CD4-positive, CD25-positive, alpha-beta regulatory T cell (primary cell): Measurements from ENCODE around the gene TMEM74B. TPM values are rescaled to one million over a fixed set of nuclear protein-coding genes. Genes with fewer than 3 reads are reported as not detected.

Experiments
- ATAC-seq, 2 donors: fragments of 150-1000 bp; cut with Tn5 transposase; one replicate each; pipeline ENCODE4 v1.10.0; 2021; ENCODE audit warnings: low read depth in 2 of 2, moderate number of reproducible peaks in 2 of 2, moderate library complexity in 1 of 2
- DNase-seq, 3 donors: peaks; one replicate each; pipeline versions ENCODE4 v3.0.0 to v3.0.0-alpha.2; 2012 to 2022; ENCODE audit warnings: mixed read lengths in 1 of 3
- H3K27ac ChIP-seq: one replicate; pipeline ENCODE4 v1.7.0; 2013; ENCODE audit warnings: mild to moderate bottlenecking, low read length; ENCODE audit not compliant: insufficient read depth, poor library complexity, severe bottlenecking
- H3K27me3 ChIP-seq: one replicate; pipeline ENCODE4 v1.7.0; 2013; ENCODE audit warnings: low read length; ENCODE audit not compliant: control insufficient read depth, insufficient read depth
- H3K36me3 ChIP-seq: one replicate; pipeline ENCODE4 v1.7.0; 2013; ENCODE audit warnings: mild to moderate bottlenecking, low read length, moderate library complexity; ENCODE audit not compliant: control insufficient read depth, insufficient read depth
- H3K4me1 ChIP-seq: 2 replicates; pipeline ENCODE4 v1.7.0; 2013; ENCODE audit warnings: mild to moderate bottlenecking, low read length; ENCODE audit not compliant: insufficient read depth, control insufficient read depth, poor library complexity, severe bottlenecking
- H3K4me3 ChIP-seq: one replicate; pipeline ENCODE4 v1.7.0; 2013; ENCODE audit warnings: low read depth, mild to moderate bottlenecking, low read length, moderate library complexity
- H3K9me3 ChIP-seq, 2 experiments: 1 replicate in 1 of 2; 2 replicates in 1 of 2; pipeline ENCODE4 v1.7.0; 2013; ENCODE audit warnings: low read length in 2 of 2, mild to moderate bottlenecking in 1 of 2, moderate library complexity in 1 of 2; ENCODE audit not compliant: control insufficient read depth in 2 of 2
- H3K27ac Mint-ChIP-seq, 3 donors: one replicate each; pipeline ENCODE4 v1.8.0; 2020 to 2022; ENCODE audit warnings: mild to moderate bottlenecking in 3 of 3, mixed read lengths in 3 of 3, moderate library complexity in 2 of 3
- H3K27me3 Mint-ChIP-seq: one replicate; pipeline ENCODE4 v1.8.0; 2022; ENCODE audit warnings: mild to moderate bottlenecking, mixed read lengths
- H3K36me3 Mint-ChIP-seq: one replicate; pipeline ENCODE4 v1.8.0; 2020; ENCODE audit warnings: mixed read lengths
- H3K4me1 Mint-ChIP-seq, 4 donors: one replicate each; pipeline ENCODE4 v1.8.0; 2020 to 2022; ENCODE audit warnings: mixed read lengths in 4 of 4, mild to moderate bottlenecking in 1 of 4
- H3K4me3 Mint-ChIP-seq, 4 donors: one replicate each; pipeline ENCODE4 v1.8.0; 2020 to 2022; ENCODE audit warnings: mild to moderate bottlenecking in 4 of 4, mixed read lengths in 4 of 4, moderate library complexity in 3 of 4
- H3K9me3 Mint-ChIP-seq, 7 donors: one replicate each; pipeline ENCODE4 v1.8.0; 2020 to 2022; ENCODE audit warnings: mixed read lengths in 7 of 7, mild to moderate bottlenecking in 3 of 7, moderate library complexity in 2 of 7
- polyA plus RNA-seq, 4 donors: library from polyadenylated mRNA; unstranded; fragments of 300-500 nt; fragmentation: Illumina TruSeq; gene quantifications; one replicate each; pipeline ENCODE4 v1.2.3, GENCODE V29; 2021
- total RNA-seq: library from RNA; stranded (reverse); gene quantifications from one replicate; pipeline ENCODE4 v1.2.3, GENCODE V29; 2022

TMEM74B gene
- total and polyA plus RNA-seq, 5 donors from 2014 or later = not detected

GRCh38 chr20:1174787-1175186 is 10.0 kb downstream of the TMEM74B start:
- no peak overlapping the region for H3K4me3 Mint-ChIP-seq
- ATAC-seq (no peak), DNase-seq (no peak)
- peaks cover 0 to 3% (median 0%) of the 10 kb centered on the region in 4 donors for H3K4me1 Mint-ChIP-seq
- Histone ChIP-seq H3K4me1 (no peaks in the 10 kb centered on the region), H3K36me3 (peaks cover 29% of the 10 kb centered on the region), H3K9me3 (no peaks in the 10 kb centered on the region), H3K27ac (no peak overlapping the region), H3K27me3 (no peaks in the 10 kb centered on the region), H3K4me3 (no peak overlapping the region)
- H3K9me3 Mint-ChIP-seq = peaks cover 0 to 1% (median 0%) of the 10 kb centered on the region in 7 donors
- H3K36me3 Mint-ChIP-seq = peaks cover 58% of the 10 kb centered on the region
- H3K27ac Mint-ChIP-seq = no peak overlapping the region
- H3K27me3 Mint-ChIP-seq = no peaks in the 10 kb centered on the region

- H3K4me1 Mint-ChIP-seq = no peaks in the 10 kb centered on the region
- peaks cover 40% of the 10 kb centered on the region for H3K36me3 ChIP-seq
- H3K9me3 Mint-ChIP-seq = peaks cover 0 to 1% (median 0%) of the 10 kb centered on the region in 7 donors
- H3K4me3 ChIP-seq = no peak overlapping the region
- peaks cover 67% of the 10 kb centered on the region for H3K36me3 Mint-ChIP-seq
- H3K27ac Mint-ChIP-seq = no peak overlapping the region
- no peaks in the 10 kb centered on the region for H3K9me3 ChIP-seq
- DNase-seq = no peak
- no peak overlapping the region for H3K27ac ChIP-seq
- no peaks in the 10 kb centered on the region for H3K27me3 ChIP-seq
- H3K4me3 Mint-ChIP-seq = no peak overlapping the region
- H3K27me3 Mint-ChIP-seq = no peaks in the 10 kb centered on the region
- ATAC-seq = no peak
- H3K4me1 ChIP-seq = no peaks in the 10 kb centered on the region
These were observed 11.1 kb downstream of the TMEM74B start for GRCh38 chr20:1173698-1174097.

- no peak overlapping the region for H3K27ac ChIP-seq
- H3K4me3 ChIP-seq = no peak overlapping the region
- no peaks in the 10 kb centered on the region for H3K9me3 ChIP-seq
- H3K36me3 ChIP-seq = peaks cover 61% of the 10 kb centered on the region
- ATAC-seq (no peak), DNase-seq (peak in 1 of 3 donors; percentile 21)
- no peaks in the 10 kb centered on the region for H3K4me1 Mint-ChIP-seq
- no peak overlapping the region for H3K27ac Mint-ChIP-seq
- no peaks in the 10 kb centered on the region for H3K27me3 Mint-ChIP-seq
- peaks cover 73% of the 10 kb centered on the region for H3K36me3 Mint-ChIP-seq
- H3K4me1 ChIP-seq = no peaks in the 10 kb centered on the region
- no peak overlapping the region for H3K4me3 Mint-ChIP-seq
- H3K27me3 ChIP-seq = no peaks in the 10 kb centered on the region
- H3K9me3 Mint-ChIP-seq = peaks cover 0 to 1% (median 0%) of the 10 kb centered on the region in 7 donors
These were observed 13.2 kb downstream of the TMEM74B start for GRCh38 chr20:1171461-1172093.

GRCh38 chr20:1169224-1169623 is 15.6 kb downstream of the TMEM74B start:
- Mint-ChIP-seq H3K4me3 (no peak overlapping the region), H3K27ac (no peak overlapping the region), H3K27me3 (no peaks in the 10 kb centered on the region), H3K9me3 (peaks cover 0 to 1% (median 0%) of the 10 kb centered on the region in 7 donors), H3K36me3 (peaks cover 78% of the 10 kb centered on the region), H3K4me1 (no peaks in the 10 kb centered on the region)
- no peaks in the 10 kb centered on the region for H3K27me3 ChIP-seq
- no peaks in the 10 kb centered on the region for H3K9me3 ChIP-seq
- H3K36me3 ChIP-seq = peaks cover 70% of the 10 kb centered on the region
- H3K4me3 ChIP-seq = no peak overlapping the region
- ATAC-seq (no peak), DNase-seq (no peak)
- H3K4me1 ChIP-seq = no peaks in the 10 kb centered on the region
- H3K27ac ChIP-seq = no peak overlapping the region

GRCh38 chr20:1166948-1167720 is 17.6 kb downstream of the TMEM74B start:
- H3K27ac Mint-ChIP-seq = peak overlapping the region in 1 of 3 donors; percentile 50

GRCh38 chr20:1165941-1166340 is 18.8 kb downstream of the TMEM74B start:
- ATAC-seq = no peak
- no peak overlapping the region for H3K27ac Mint-ChIP-seq
- H3K36me3 ChIP-seq = peaks cover 89% of the 10 kb centered on the region
- DNase-seq = no peak
- no peaks in the 10 kb centered on the region for H3K27me3 ChIP-seq
- no peak overlapping the region for H3K4me3 Mint-ChIP-seq
- no peaks in the 10 kb centered on the region for H3K4me1 ChIP-seq
- H3K9me3 ChIP-seq = no peaks in the 10 kb centered on the region
- no peak overlapping the region for H3K27ac ChIP-seq
- peaks cover 0 to under 1% (median under 1%) of the 10 kb centered on the region in 4 donors for H3K4me1 Mint-ChIP-seq
- no peaks in the 10 kb centered on the region for H3K27me3 Mint-ChIP-seq
- H3K9me3 Mint-ChIP-seq = peaks cover 0 to 1% (median 0%) of the 10 kb centered on the region in 7 donors
- H3K36me3 Mint-ChIP-seq = peaks cover 70% of the 10 kb centered on the region
- no peak overlapping the region for H3K4me3 ChIP-seq

More at GRCh38 chr20:1166948-1167720, 17.6 kb downstream of the TMEM74B start:
- H3K4me1 Mint-ChIP-seq = no peaks in the 10 kb centered on the region
- H3K9me3 Mint-ChIP-seq = peaks cover 0 to 1% (median 0%) of the 10 kb centered on the region in 7 donors
- Histone ChIP-seq H3K27ac (no peak overlapping the region), H3K36me3 (peaks cover 84% of the 10 kb centered on the region), H3K4me3 (no peak overlapping the region), H3K9me3 (no peaks in the 10 kb centered on the region), H3K4me1 (no peaks in the 10 kb centered on the region), H3K27me3 (no peaks in the 10 kb centered on the region)
- ATAC-seq = no peak
- no peaks in the 10 kb centered on the region for H3K27me3 Mint-ChIP-seq
- no peak for DNase-seq
- peaks cover 68% of the 10 kb centered on the region for H3K36me3 Mint-ChIP-seq
- H3K4me3 Mint-ChIP-seq = no peak overlapping the region

- Mint-ChIP-seq H3K4me3 (no peak overlapping the region), H3K9me3 (peaks cover 0 to 1% (median 0%) of the 10 kb centered on the region in 7 donors), H3K4me1 (peaks cover 0 to 4% (median 1%) of the 10 kb centered on the region in 4 donors), H3K27ac (no peak overlapping the region), H3K27me3 (no peaks in the 10 kb centered on the region), H3K36me3 (peaks cover 71% of the 10 kb centered on the region)
- H3K4me3 ChIP-seq = no peak overlapping the region
- DNase-seq (no peak), ATAC-seq (no peak)
- peaks cover 89% of the 10 kb centered on the region for H3K36me3 ChIP-seq
- no peaks in the 10 kb centered on the region for H3K4me1 ChIP-seq
- H3K27ac ChIP-seq = no peak overlapping the region
- no peaks in the 10 kb centered on the region for H3K9me3 ChIP-seq
- no peaks in the 10 kb centered on the region for H3K27me3 ChIP-seq
These were observed 19.3 kb downstream of the TMEM74B start for GRCh38 chr20:1165521-1165920.
